ENCODE data around the gene ST8SIA5. TPM values are rescaled to one million over a fixed set of nuclear protein-coding genes. Genes with fewer than 3 reads are reported as not detected.

ST8SIA5 gene
- total RNA-seq, 1 experiment from 2014 or later, result under 0.01 TPM

GRCh38 chr18:46675112-46675511 is 81.7 kb downstream of the ST8SIA5 start:
- H3K9ac ChIP-seq (ENCODE audit: low read length), result no peak overlapping the region
- no peaks in the 10 kb centered on the region for H3K27me3 ChIP-seq (ENCODE audit: low read length)
- H3K9me3 ChIP-seq (ENCODE audit: low read length), result no peaks in the 10 kb centered on the region
- H3K36me3 ChIP-seq (ENCODE audit: insufficient read depth, low read length), result no peaks in the 10 kb centered on the region
- no peak overlapping the region for H2AFZ ChIP-seq (ENCODE audit: low read length)
- H3K4me2 ChIP-seq (ENCODE audit: low read depth, low read length, poor library complexity, severe bottlenecking), result no peak overlapping the region
- H3K79me2 ChIP-seq (ENCODE audit: low read length), result no peaks in the 10 kb centered on the region
- no peak overlapping the region for H3K27ac ChIP-seq (ENCODE audit: low read length)
- no peak for DNase-seq
- H3K9me2 ChIP-seq (replicated peaks; ENCODE audit: insufficient read depth, low read length), result no peaks in the 10 kb centered on the region
- no peaks in the 10 kb centered on the region for H4K20me1 ChIP-seq (ENCODE audit: insufficient read depth, low read depth, low read length)
- no peak overlapping the region for H3K4me3 ChIP-seq (ENCODE audit: low read length)
- H3K4me1 ChIP-seq (ENCODE audit: low read length), result peaks cover 60% of the 10 kb centered on the region

DNA sequence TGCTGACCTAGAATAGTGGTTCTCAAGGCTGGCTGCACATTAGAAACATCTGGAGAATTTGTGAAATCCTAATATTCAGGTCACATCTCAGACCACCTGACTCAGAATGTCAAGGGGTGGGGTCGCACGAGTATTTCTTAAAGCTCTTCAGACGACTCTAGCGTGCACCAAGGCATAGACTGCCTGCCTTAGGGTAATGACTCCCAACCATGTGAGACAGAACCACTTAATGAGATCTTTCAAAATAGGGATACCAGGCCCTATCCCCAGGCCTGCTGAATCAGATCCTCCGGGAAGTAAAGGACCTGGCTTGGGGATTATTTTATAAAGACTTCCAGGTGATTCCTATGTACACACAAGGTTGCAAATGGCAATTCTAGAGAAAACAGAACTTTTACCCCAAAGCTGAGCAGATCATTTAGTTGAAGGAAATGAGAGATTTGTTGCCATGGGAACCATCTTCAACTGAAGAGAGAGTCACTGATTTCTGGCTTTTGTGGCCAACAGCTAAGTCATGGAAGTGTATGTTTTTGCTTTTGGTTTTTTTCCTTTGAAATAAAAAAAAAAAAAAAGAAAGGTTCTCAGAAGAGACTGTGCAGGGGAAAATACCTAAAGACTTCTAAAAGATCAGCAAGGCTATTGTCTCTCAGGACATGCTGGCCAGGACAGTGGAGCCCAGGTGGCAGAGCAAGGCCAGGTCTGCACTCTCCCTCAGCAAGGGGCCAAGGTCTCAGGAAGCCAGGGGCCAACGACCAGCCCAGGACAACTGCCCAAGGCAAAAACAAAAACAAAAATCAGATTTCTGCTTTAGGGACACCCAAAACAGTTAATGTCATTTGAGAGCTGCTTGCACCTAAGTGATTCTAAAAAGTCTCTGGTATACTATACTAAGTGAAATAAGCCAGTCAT is 84.5 kb downstream of the ST8SIA5 start:
- Histone ChIP-seq H3K27me3 (ENCODE audit: low read length) (no peaks in the 10 kb centered on the region), H3K27ac (ENCODE audit: low read length) (no peak overlapping the region), H3K9me2 (replicated peaks; ENCODE audit: insufficient read depth, low read length) (no peaks in the 10 kb centered on the region), H4K20me1 (ENCODE audit: insufficient read depth, low read depth, low read length) (no peaks in the 10 kb centered on the region), H2AFZ (ENCODE audit: low read length) (no peak overlapping the region), H3K4me2 (ENCODE audit: low read depth, low read length, poor library complexity, severe bottlenecking) (peak overlapping the region; percentile 25), H3K4me1 (ENCODE audit: low read length) (peaks cover 33% of the 10 kb centered on the region), H3K9ac (ENCODE audit: low read length) (no peak overlapping the region), H3K79me2 (ENCODE audit: low read length) (no peaks in the 10 kb centered on the region), H3K4me3 (ENCODE audit: low read length) (no peak overlapping the region), H3K36me3 (ENCODE audit: insufficient read depth, low read length) (no peaks in the 10 kb centered on the region), H3K9me3 (ENCODE audit: low read length) (no peaks in the 10 kb centered on the region)
- DNase-seq, result peak; percentile 76

GRCh38 chr18:46668694-46669093 is 88.2 kb downstream of the ST8SIA5 start:
- Histone ChIP-seq H3K27me3 (ENCODE audit: low read length) (no peaks in the 10 kb centered on the region), H4K20me1 (ENCODE audit: insufficient read depth, low read depth, low read length) (no peaks in the 10 kb centered on the region), H3K27ac (ENCODE audit: low read length) (no peak overlapping the region), H3K9me2 (replicated peaks; ENCODE audit: insufficient read depth, low read length) (no peaks in the 10 kb centered on the region), H3K36me3 (ENCODE audit: insufficient read depth, low read length) (no peaks in the 10 kb centered on the region), H3K4me2 (ENCODE audit: low read depth, low read length, poor library complexity, severe bottlenecking) (no peak overlapping the region), H3K4me1 (ENCODE audit: low read length) (peaks cover 20% of the 10 kb centered on the region), H2AFZ (ENCODE audit: low read length) (no peak overlapping the region), H3K79me2 (ENCODE audit: low read length) (no peaks in the 10 kb centered on the region), H3K9me3 (ENCODE audit: low read length) (no peaks in the 10 kb centered on the region), H3K9ac (ENCODE audit: low read length) (no peak overlapping the region), H3K4me3 (ENCODE audit: low read length) (no peak overlapping the region)
- no peak for DNase-seq

DNA sequence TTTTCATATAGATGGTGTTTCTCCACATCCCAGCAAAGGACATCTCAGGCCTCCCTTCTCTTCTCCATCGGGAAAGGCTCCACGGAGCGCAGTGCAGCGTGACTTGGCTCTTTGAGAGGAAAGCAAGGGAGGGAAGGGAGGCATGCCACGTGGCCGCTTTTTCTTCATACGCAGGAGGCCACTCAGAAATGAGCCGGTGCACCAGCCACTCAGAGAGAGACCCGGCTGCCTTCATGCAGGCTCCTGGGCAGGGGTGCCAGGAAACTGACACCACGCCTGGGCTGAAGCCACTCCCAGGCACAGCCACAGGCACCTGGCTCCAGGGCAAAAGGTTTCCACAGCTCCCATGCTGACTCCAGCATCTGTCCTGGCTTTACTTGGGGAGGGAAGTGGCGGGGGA is 88.7 kb downstream of the ST8SIA5 start:
- Histone ChIP-seq H3K4me1 (ENCODE audit: low read length) (peaks cover 15% of the 10 kb centered on the region), H2AFZ (ENCODE audit: low read length) (no peak overlapping the region), H3K4me2 (ENCODE audit: low read depth, low read length, poor library complexity, severe bottlenecking) (no peak overlapping the region), H3K4me3 (ENCODE audit: low read length) (no peak overlapping the region), H3K9me3 (ENCODE audit: low read length) (no peaks in the 10 kb centered on the region), H3K79me2 (ENCODE audit: low read length) (no peaks in the 10 kb centered on the region), H4K20me1 (ENCODE audit: insufficient read depth, low read depth, low read length) (no peaks in the 10 kb centered on the region), H3K27me3 (ENCODE audit: low read length) (no peaks in the 10 kb centered on the region), H3K9ac (ENCODE audit: low read length) (no peak overlapping the region), H3K36me3 (ENCODE audit: insufficient read depth, low read length) (no peaks in the 10 kb centered on the region), H3K27ac (ENCODE audit: low read length) (no peak overlapping the region), H3K9me2 (replicated peaks; ENCODE audit: insufficient read depth, low read length) (no peaks in the 10 kb centered on the region)
- no peak for DNase-seq

DNA sequence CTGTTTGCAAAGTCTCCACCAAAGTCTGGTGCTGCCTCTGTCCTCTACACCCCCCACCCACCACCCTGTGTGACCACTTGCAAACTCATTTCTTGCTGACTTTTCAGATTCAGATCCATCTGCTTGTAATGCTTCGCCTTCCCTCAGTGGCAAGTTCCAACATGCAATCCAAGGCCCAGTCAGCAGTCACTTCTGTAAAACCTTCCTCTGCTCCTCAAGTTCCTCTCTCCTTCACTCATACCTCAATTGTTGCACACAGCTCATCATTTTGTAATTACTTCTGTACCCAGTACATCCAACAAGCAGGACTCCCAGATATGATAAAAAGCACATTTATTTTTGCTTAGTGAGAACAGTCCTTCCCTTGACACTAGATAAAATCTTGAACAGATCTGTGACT is 93.3 kb downstream of the ST8SIA5 start:
- H3K9me2 ChIP-seq (replicated peaks; ENCODE audit: insufficient read depth, low read length), result no peaks in the 10 kb centered on the region
- H3K27ac ChIP-seq (ENCODE audit: low read length), result no peak overlapping the region
- no peaks in the 10 kb centered on the region for H3K79me2 ChIP-seq (ENCODE audit: low read length)
- H3K36me3 ChIP-seq (ENCODE audit: insufficient read depth, low read length), result no peaks in the 10 kb centered on the region
- H3K4me3 ChIP-seq (ENCODE audit: low read length), result no peak overlapping the region
- H3K4me2 ChIP-seq (ENCODE audit: low read depth, low read length, poor library complexity, severe bottlenecking), result no peak overlapping the region
- H3K4me1 ChIP-seq (ENCODE audit: low read length), result peaks cover 8% of the 10 kb centered on the region
- H3K9ac ChIP-seq (ENCODE audit: low read length), result no peak overlapping the region
- H3K9me3 ChIP-seq (ENCODE audit: low read length), result no peaks in the 10 kb centered on the region
- DNase-seq, result no peak
- H2AFZ ChIP-seq (ENCODE audit: low read length), result no peak overlapping the region
- no peaks in the 10 kb centered on the region for H3K27me3 ChIP-seq (ENCODE audit: low read length)
- no peaks in the 10 kb centered on the region for H4K20me1 ChIP-seq (ENCODE audit: insufficient read depth, low read depth, low read length)

DNA sequence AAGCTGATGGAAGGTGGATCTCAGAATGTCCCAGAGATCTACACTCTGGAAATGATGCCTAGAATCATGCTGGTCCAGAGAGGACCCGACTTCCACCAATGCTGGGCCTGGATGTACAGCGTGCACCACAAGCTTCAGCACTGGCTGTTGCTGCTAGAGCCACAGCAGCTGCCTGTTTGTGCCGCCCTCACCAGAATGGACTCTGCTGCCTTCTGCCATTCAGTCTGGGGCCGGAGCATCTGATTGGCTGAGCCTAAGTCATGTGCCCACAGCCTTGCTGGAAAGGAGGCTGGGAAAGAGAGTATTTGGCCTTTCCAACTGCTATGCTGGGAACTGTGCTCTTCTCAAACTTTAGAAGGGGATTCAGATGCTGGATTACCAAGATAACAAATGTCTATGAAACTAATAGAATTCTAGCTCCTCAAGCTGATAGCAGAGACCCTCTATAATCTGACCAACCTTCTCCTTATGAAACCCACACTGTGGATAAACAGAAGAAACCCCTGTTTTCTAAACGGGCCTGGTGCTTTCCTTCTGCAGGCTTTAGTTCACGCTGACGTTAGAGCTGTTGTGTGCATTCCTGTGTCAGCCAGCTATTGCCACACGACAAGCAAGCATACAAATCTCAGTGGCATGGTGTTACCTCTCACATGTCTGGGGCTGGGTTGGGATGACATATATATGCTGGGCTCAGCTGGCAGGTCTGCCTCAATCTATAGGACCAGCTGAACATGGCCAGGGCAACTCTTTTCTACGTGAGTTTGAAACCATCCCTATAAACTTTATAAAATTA is 95.7 kb downstream of the ST8SIA5 start:
- no peaks in the 10 kb centered on the region for H3K36me3 ChIP-seq (ENCODE audit: insufficient read depth, low read length)
- DNase-seq, result peak; percentile 49
- no peaks in the 10 kb centered on the region for H3K79me2 ChIP-seq (ENCODE audit: low read length)
- no peak overlapping the region for H3K27ac ChIP-seq (ENCODE audit: low read length)
- H2AFZ ChIP-seq (ENCODE audit: low read length), result no peak overlapping the region
- H4K20me1 ChIP-seq (ENCODE audit: insufficient read depth, low read depth, low read length), result no peaks in the 10 kb centered on the region
- no peak overlapping the region for H3K4me2 ChIP-seq (ENCODE audit: low read depth, low read length, poor library complexity, severe bottlenecking)
- no peaks in the 10 kb centered on the region for H3K27me3 ChIP-seq (ENCODE audit: low read length)
- no peaks in the 10 kb centered on the region for H3K9me2 ChIP-seq (replicated peaks; ENCODE audit: insufficient read depth, low read length)
- no peak overlapping the region for H3K9ac ChIP-seq (ENCODE audit: low read length)
- H3K9me3 ChIP-seq (ENCODE audit: low read length), result no peaks in the 10 kb centered on the region
- no peak overlapping the region for H3K4me3 ChIP-seq (ENCODE audit: low read length)
- H3K4me1 ChIP-seq (ENCODE audit: low read length), result peaks cover 8% of the 10 kb centered on the region

- no peak overlapping the region for H2AFZ ChIP-seq (ENCODE audit: low read length)
- no peaks in the 10 kb centered on the region for H4K20me1 ChIP-seq (ENCODE audit: insufficient read depth, low read depth, low read length)
- peaks cover 8% of the 10 kb centered on the region for H3K4me1 ChIP-seq (ENCODE audit: low read length)
- H3K9me3 ChIP-seq (ENCODE audit: low read length), result no peaks in the 10 kb centered on the region
- no peak overlapping the region for H3K9ac ChIP-seq (ENCODE audit: low read length)
- DNase-seq, result no peak
- H3K27me3 ChIP-seq (ENCODE audit: low read length), result no peaks in the 10 kb centered on the region
- no peak overlapping the region for H3K27ac ChIP-seq (ENCODE audit: low read length)
- no peak overlapping the region for H3K4me2 ChIP-seq (ENCODE audit: low read depth, low read length, poor library complexity, severe bottlenecking)
- no peaks in the 10 kb centered on the region for H3K79me2 ChIP-seq (ENCODE audit: low read length)
- no peaks in the 10 kb centered on the region for H3K36me3 ChIP-seq (ENCODE audit: insufficient read depth, low read length)
- no peak overlapping the region for H3K4me3 ChIP-seq (ENCODE audit: low read length)
- H3K9me2 ChIP-seq (replicated peaks; ENCODE audit: insufficient read depth, low read length), result no peaks in the 10 kb centered on the region
Measured at GRCh38 chr18:46659484-46659883, 97.4 kb downstream of the ST8SIA5 start.

All from Karpas-422 (cell line).